Neural progenitor cell (in vitro differentiated cells): Measurements from ENCODE around the gene ARID2.

ENCODE experiments used
- CTCF ChIP-seq: fragments of 200-600 bp; sonication (generic); IDR thresholded peaks from 2 replicates; pipeline ENCODE4 v1.5.1; 2017; ENCODE audit warnings: antibody characterized with exemption, mild to moderate bottlenecking
- EZH2phosphoT487 ChIP-seq: fragments of 200-600 bp; sonication (generic); IDR thresholded peaks from 2 replicates; pipeline ENCODE4 v1.6.1; 2017; ENCODE audit warnings: antibody characterized with exemption

GRCh38 chr12:45779936-45780335 lies 50.4 kb downstream of the ARID2 start:
- TF ChIP-seq CTCF (no peak), EZH2phosphoT487 (no peak)
